NCI-H146 treated with DMSO at 0.1 percent for 48 hours (cell line): ENCODE results near the gene IQCH.

Source experiments
- DNase-seq: peaks from one replicate; lab custom pipeline; 2025; ENCODE audit not compliant: unreplicated experiment; lab: John Stamatoyannopoulos, UW

IQCH gene

GRCh38 chr15:67389975-67390374 lies 135.4 kb downstream of the IQCH start:
- DNase-seq: no peak

- no peak for DNase-seq
Measured at GRCh38 chr15:67394873-67395639, 140.5 kb downstream of the IQCH start.

GRCh38 chr15:67396114-67396513 lies 141.5 kb downstream of the IQCH start:
- peak; percentile 42 for DNase-seq

- no peak for DNase-seq
Measured at GRCh38 chr15:67397139-67397538, 142.6 kb downstream of the IQCH start.

- DNase-seq: no peak
Measured at GRCh38 chr15:67399925-67400324, 145.3 kb downstream of the IQCH start.

GRCh38 chr15:67400890-67401289 lies 146.3 kb downstream of the IQCH start:
- no peak for DNase-seq

GRCh38 chr15:67401336-67401735 lies 146.8 kb downstream of the IQCH start:
- no peak for DNase-seq

- no peak for DNase-seq
Measured at GRCh38 chr15:67403428-67404154, 149.0 kb downstream of the IQCH start.

GRCh38 chr15:67405208-67406191 lies 150.9 kb downstream of the IQCH start:
- no peak for DNase-seq

- DNase-seq: no peak
Measured at GRCh38 chr15:67406257-67406861, 151.8 kb downstream of the IQCH start.

GRCh38 chr15:67407786-67408185 lies 153.2 kb downstream of the IQCH start:
- peak; percentile 81 for DNase-seq

- peak; percentile 48 for DNase-seq
Measured at GRCh38 chr15:67409175-67409574, 154.6 kb downstream of the IQCH start.

GRCh38 chr15:67411486-67411885 lies 156.9 kb downstream of the IQCH start:
- DNase-seq: no peak

GRCh38 chr15:67413770-67414390 lies 159.3 kb downstream of the IQCH start:
- DNase-seq: no peak

GRCh38 chr15:67415181-67415580 lies 160.6 kb downstream of the IQCH start:
- no peak for DNase-seq

GRCh38 chr15:67416891-67417290 lies 162.3 kb downstream of the IQCH start:
- no peak for DNase-seq

GRCh38 chr15:67419705-67420104 lies 165.1 kb downstream of the IQCH start:
- no peak for DNase-seq

- DNase-seq: no peak
Measured at GRCh38 chr15:67420137-67420536, 165.6 kb downstream of the IQCH start.

- DNase-seq: no peak
Measured at GRCh38 chr15:67421105-67421504, 166.5 kb downstream of the IQCH start.

- no peak for DNase-seq
Measured at GRCh38 chr15:67422296-67422695, 167.7 kb downstream of the IQCH start.
